NCI-H1417 (cell line): ENCODE data around the gene GMEB2.
"Not testable (repeated sequence)": the region's sequence is repeated elsewhere in the genome, so short reads cannot be mapped to it uniquely, and the experiment has no call there.

Source experiments
- DNase-seq, 3 experiments: peaks; one replicate each; lab custom pipeline; 2025; lab: John Stamatoyannopoulos, UW

The GMEB2 gene

DNA sequence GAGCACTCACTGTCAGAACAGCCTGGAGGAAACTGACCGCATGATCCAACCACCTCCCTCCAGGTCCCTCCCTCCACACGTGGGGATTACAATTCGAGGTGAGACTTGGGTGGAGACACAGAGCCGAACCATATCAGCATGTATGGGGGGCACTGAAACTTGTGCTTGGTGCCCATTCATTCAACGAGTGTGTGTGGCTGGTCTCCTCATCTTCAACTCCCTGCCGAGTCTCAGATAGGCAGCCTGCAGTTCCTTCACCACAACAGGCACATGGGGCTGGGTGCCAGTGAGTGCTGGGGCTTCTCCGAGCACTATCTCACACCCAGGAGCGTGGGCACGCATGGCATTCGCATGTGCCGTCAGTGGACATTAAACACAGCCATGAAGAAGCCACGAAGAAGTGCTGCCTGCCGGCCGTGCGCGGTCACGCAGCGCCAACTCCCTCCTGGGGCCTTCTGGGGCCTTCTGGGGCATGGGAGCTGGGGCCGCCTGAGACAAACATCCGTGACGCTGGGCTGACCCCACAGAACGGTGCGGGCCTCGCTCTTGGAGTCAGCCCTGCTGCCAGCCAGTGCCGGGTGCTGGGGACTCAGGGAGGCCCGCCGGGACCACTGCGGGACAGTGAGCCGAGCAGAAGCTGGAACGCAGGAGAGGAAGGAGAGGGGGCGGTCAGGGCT is 30.5 kb upstream of the GMEB2 start:
- no peak for DNase-seq

DNA sequence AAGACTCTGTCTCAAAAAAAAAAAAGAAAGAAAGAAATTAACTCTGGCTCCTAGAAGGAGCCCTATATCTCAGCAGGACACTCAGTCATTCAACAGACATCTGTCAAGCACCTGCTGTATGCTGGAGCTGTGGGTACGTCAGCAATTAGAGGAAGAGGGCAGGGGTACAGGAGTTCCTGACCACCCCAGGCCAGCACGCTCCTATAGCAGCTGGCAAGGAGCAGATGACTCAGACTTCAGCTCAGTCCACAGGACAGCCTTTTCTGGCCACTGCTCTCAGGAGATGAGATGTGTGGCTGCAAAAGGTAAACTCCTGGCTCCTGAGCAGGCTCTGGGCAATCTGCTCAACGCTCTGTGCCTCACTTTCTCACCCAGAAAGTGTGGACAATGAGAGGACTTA is 29.6 kb upstream of the GMEB2 start:
- no peak for DNase-seq

DNA sequence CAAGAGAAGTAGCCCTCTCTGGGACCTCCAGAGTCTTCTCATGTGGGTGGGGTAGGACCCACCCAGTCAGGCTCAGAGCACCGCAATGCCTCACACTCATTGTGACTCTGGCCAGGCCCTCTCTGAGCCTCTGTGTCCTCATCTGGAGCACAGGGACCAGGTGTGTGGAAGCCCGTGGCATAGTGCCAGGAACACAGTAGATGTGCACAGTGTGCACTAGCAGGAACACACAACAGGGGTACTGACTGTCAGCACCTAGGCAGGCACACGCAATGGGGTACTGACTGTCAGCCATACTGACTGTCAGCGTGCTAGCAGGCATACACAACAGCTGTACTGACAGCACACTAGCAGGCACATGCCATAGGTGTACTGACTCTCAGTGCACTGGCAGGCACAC is 28.3 kb upstream of the GMEB2 start:
- peak in 1 of 3 experiments; percentile 15 for DNase-seq

GRCh38 chr20:63653974-63654668 is 27.2 kb upstream of the GMEB2 start:
- DNase-seq, result no peak

DNA sequence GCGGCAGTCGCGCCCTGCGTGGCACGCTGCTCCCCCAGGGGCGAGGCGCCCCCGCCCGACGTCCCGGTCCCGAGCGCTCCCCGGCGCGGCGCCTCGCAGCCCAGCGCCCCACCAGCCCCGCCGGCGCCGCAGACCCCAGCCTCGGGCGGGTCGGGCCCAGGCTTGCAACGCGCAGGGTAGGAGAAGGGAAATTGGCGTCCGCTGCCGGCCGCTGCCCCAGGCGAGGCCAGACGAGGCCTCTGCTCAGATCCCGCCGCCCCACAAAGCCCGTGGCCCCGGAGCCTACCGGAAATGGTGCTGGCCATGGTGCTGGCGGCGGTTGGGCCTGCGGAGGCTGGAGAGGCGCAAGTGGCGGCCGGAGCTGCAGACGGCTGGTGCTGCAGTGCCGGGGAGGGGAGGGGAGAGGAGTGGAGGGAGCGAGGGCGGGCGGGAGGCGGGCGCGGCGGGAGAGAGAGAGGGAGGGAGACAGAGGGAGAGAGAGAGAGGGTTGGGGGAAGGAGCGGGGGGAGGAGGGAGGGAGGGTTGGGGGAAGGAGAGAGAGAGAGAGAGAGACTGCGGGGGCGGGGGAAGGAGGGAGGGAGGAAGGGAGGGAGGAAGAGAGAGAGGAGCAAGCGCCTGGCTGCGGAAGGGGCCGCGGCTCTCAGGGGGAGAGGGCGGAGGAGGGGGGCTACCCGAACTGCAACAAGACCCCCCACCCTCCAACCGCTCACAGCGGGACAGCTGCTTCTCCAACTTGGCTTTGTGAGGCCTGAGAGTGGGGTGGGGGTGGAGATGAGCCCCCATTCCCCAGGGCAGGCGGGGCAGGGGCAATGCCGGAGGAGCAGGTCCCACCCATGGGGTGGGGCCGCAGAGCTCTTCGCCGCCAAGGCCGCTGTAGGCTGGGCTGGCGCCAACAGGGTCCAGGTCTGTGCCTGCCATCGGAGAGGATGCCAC is 26.4 kb upstream of the GMEB2 start, which contains the start of gene STMN3:
Gene STMN3 (minus strand): TSS at position 384 of the 933 bp plus-strand sequence. CDS start 79 bp downstream, at position 305.
- DNase-seq, result peak; percentile 86 to 99 (median 97)

- peak in 2 of 3 experiments; percentile 67 to 70 for DNase-seq
These were observed 25.5 kb upstream of the GMEB2 start for GRCh38 chr20:63652192-63652980.

DNA sequence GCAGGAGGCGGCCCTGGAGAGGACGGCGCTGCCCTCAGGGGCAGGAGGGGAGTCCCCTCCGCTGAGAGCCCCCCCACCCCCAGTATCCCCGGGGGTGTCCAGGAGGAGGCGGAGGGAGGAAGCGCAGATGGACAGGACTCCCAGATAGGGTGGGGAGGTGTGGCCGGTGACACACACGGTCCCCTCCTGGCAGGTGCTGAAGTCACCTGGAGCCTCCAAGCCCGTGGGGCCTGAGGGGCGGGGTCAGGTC is 25.0 kb upstream of the GMEB2 start:
- DNase-seq, result peak in 1 of 3 experiments; percentile 64

GRCh38 chr20:63650486-63650885 is 23.6 kb upstream of the GMEB2 start:
- not testable (repeated sequence) for DNase-seq

DNA sequence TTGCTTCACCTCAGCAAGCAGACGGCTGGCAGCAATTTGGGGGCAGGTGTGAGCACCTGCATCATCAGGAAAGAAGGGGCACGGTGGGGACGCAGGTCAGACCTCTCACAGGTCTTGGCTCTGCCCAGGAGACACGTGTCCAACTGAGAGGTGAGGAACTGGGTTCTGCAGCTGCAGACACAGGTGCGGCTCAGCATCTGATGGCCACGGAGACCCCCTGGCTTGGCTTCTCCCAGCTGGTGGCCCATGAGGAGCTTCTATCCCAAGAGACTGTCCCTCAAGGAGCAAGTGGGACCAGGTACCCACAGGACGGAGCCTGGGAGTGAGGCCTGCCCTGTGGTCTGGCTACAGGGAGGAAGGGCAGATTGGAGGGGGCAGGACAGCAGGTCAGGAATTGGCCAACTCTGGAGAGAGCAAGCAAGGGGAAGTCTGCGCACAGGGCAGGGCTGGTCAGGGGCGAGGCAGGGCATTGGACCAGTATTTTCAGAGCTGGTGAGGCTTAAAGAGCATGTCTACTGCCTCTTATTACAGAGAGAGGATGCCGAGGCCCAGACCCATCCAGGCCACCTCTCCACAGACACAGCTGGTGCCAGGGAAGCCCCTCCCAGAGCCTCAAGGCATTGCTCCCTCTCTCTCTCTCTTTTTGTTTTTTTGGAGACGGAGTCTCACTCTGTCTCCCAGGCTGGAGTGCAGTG is 22.1 kb upstream of the GMEB2 start:
- peak in 2 of 3 experiments; percentile 30 to 58 for DNase-seq

DNA sequence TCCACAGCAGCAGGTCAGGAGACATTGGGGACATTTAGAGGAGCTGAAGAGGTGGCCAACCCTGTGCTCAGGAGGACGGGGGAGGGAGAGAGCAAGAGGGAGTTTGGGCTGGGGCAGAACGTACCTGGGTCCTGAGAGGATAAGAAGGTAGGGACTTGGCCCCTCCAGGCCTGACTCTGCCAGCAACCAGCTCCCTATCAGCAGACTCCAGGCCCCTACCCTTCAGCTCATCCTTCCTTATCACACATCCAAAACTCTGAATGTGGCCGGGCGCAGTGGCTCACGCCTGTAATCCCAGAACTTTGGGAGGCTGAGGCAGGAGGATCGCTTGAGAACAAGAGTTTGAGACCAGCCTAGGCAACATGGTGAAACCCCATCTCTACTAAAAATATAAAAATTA is 21.3 kb upstream of the GMEB2 start:
- no peak for DNase-seq

GRCh38 chr20:63645218-63645617 is 18.3 kb upstream of the GMEB2 start:
- DNase-seq, result no peak

DNA sequence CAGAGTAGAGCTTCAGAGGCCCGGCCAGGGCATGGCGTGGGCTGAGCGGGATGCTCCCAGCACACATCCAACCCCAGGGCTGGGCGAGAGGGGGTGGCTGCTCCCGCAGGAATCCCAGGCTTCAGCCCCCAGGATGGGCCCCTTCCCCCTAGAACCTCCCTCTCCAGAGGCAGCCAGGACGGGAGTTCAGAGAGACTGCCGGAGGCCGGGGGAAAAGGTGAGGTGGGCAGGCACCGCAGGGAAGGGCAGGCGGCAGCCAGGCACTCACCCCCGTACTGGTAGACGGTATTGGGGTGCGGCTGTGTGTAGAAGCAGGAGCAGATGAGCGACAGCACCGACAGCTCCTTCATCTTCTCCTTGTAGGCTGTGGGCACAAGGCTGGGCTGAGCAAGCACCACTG is 17.0 kb upstream of the GMEB2 start:
- no peak for DNase-seq

DNA sequence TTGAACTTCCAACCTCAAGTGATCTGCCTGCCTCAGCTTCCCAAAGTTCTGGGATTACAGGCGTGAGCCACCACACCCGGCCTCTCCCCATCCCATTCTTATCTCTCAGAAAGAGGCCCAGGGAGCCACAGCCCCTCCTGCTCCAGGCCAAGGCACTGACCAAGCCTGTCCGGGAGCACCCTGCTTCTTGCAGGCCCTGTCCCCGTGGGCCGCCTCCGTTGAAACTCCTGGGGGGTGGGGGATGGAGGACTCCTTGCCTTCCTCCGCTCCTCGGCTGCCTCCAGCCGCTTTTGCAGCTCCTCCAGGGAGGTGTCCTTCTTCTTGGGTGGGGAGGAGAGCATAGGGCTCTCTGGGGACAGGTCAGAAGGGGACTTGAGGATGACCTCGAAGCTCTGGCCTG is 16.6 kb upstream of the GMEB2 start:
- no peak for DNase-seq

DNA sequence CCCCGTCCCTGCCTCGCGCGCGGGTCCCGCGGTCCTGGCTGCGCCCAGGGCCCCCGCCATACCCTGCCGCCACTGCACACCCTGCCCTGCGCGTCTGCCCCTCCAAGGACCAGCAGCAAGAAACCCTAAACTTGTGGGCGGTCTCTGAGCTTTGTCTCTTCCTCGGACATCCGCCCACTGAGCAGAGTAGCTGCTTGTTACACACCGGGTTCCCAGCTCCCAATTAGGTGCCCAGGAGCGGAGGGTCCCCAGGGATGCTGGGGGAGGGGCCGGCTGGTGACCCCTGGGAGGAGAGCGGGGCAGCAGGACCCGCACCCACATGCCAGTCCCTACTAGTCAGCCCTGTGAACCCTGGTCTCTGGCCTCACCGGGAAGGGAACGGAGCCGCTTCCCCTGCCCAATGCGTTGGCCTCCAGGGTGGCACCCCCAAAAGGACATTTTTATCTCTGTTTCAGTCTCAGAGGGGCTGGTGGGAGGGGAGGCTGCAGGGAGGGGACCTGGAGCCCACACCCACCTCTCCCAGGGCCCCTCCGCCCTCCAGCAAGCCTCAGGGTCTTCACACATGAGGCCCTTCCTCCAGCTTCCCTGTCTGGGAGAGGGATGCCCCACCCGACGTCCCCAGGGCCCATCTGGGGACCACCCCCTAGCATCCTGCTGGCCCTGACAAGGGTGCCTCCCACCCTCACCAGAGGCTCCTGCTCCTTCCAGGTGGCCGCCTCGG is 15.8 kb upstream of the GMEB2 start:
- peak in 2 of 3 experiments; percentile 34 to 58 for DNase-seq

DNA sequence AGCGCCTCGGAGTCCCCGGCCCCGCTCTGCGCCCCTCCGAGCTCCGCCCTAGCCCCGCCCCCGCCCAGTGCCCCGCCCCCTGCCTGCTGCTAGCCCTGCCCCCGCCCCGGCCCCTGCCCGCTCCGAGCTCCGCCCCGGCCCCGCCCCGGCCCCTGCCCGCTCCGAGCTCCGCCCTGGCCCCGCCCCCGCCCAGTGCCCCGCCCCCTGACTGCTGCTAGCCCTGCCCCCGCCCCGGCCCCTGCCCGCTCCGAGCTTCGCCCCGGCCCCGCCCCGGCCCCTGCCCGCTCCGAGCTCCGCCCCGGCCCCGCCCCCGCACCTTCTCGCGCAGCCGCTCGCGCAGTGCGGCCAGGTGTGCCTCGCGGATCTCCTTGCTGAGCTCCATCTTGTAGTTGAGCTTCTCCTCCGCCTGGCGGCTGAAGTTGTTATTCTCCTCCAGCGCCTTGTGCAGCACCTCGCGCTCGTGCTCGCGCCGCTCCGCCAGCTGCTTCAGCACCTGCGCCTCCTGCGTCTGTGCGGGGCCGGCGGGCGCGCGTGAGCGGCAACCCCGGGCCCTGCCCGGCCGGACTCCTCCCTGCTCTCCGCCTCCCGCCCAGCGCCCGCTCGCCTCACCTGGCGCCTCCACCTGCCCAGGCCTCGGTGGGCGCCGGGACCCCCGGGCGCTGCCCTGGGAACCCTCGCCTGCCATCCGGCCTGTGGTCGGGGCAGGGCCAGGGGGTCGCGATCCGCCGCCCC is 15.1 kb upstream of the GMEB2 start:
- DNase-seq, result peak; percentile 93 to 98 (median 94)

- peak in 1 of 3 experiments; percentile 24 for DNase-seq
These were observed 14.4 kb upstream of the GMEB2 start for GRCh38 chr20:63641146-63641791.

DNA sequence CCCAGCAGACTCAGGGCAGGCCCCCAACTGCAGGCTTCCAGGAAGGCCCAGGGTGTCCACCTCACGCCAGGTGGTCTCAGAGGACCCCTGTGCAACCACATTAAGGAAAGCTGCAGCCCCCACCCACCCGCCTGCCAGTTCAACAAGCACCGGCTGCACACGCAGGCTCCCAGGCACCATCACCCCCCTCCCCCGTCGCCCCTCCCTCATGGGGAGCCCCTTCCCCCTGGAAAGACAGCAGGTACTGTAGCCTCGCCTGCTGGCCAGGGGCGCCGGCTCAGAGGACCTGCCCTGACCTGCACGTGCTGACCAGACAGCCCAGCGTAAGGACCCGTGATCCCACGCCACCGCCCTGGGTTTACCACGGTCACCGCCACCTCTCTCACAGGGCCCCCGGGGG is 13.8 kb upstream of the GMEB2 start:
- not testable (repeated sequence) for DNase-seq

DNA sequence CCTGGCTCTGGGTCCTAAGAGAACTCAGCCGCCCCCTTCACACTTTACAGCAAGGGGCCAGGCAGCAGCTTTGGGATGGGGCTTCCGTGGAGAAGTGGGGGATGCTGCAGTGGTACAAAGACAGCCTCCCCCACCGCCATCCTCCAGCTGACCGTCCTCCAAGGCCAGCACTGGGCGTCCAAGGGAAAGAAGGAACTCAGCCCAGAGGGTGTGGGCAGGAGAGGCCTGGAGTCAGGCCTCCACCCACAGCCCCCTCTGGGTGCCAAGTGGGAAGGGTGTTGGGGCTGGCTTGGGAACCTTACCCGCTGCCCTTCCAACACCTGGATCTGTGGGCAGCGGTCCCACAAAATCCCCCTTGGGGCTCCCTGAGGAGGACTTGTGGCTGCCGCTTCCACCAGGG is 13.2 kb upstream of the GMEB2 start:
- DNase-seq, result no peak
